ENCODE measurements around the gene PTPRQ.
"Not testable (repeated sequence)": the region's sequence is repeated elsewhere in the genome, so short reads cannot be mapped to it uniquely, and the experiment has no call there.

The PTPRQ gene

GRCh38 chr12:80477521-80478145 lies 33.6 kb downstream of the PTPRQ start:
- not testable (repeated sequence) for DNase-seq

- no peak for DNase-seq
Observed at GRCh38 chr12:80484746-80485145, 40.7 kb downstream of the PTPRQ start.

DNA sequence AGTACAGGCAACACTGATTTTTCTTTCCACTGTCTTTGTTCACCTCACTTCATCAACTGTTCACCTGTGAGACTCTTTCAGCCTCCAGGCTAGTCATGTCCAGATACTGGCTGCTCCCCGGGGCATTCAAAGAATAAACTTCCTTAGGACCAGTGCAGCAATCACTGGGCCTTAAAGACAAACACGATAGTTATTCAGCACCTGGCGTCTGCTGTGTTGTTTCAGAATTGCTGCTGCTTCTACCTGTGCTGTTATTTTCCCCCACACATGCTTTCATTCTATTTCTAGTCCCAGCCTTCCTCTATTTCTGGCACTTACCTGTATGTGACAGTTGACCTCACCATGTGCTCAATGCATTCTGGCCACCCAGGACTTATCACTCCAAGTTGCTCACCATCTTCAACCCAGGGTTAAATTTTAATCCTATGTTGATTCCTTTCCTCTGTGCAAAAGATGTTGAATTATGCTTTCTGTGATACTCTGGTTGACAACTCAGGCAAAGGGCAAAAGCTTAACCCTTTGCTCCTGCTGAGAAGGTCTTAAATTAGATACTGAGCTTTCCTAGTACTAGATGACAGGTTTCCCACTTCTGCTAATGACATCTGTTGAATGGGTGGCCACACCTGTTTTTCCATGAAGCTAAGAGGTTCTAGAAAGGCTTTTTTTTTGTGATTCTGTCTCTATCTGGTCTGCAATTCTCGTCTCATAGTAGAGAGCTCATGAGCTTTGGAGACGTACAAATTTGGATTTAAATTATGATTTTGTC lies 41.4 kb downstream of the PTPRQ start:
- DNase-seq: no peak

- no peak for DNase-seq
Observed at GRCh38 chr12:80490329-80490728, 46.3 kb downstream of the PTPRQ start.

DNA sequence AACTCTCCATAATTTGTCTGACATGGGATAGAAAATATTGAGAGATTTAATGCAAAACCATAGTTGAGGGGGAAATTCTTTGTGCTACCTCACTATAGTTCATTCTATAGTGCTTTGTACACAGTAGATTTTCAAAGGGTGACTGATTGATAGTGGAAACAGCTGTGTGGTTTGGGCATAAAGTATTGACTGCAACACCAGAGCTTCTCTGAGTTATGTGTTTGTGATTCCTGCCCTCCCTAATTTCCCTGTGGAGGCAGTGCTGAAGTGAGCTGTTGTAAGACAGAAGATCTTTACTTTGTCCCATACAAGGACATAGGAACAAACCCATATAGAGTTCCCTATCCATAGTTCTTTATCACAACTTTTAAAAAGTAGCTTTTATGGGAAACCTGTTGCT lies 47.1 kb downstream of the PTPRQ start:
- DNase-seq: no peak

DNA sequence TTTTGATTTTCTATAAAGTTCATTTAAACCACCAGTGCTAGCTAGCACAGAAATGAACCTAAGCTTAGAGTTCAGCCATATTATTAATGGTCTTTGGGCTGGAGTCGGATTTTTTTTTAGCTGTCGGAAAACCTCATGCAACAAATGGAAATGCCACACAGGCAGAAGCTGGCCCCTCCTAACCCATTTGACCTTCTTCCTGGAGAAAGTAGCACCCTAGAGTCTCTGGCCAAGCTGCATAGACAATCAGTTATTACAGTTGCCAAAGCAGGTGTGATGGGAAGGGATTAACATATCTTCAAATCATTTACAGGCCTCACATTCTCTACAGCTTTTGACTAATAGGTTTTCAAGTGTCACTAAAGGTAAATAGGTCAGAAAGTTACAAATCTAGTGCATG lies 49.4 kb downstream of the PTPRQ start:
- no peak for DNase-seq

GRCh38 chr12:80494836-80495235 lies 50.8 kb downstream of the PTPRQ start:
- no peak for DNase-seq

- DNase-seq: no peak
Observed at GRCh38 chr12:80498059-80498728, 54.2 kb downstream of the PTPRQ start.

DNA sequence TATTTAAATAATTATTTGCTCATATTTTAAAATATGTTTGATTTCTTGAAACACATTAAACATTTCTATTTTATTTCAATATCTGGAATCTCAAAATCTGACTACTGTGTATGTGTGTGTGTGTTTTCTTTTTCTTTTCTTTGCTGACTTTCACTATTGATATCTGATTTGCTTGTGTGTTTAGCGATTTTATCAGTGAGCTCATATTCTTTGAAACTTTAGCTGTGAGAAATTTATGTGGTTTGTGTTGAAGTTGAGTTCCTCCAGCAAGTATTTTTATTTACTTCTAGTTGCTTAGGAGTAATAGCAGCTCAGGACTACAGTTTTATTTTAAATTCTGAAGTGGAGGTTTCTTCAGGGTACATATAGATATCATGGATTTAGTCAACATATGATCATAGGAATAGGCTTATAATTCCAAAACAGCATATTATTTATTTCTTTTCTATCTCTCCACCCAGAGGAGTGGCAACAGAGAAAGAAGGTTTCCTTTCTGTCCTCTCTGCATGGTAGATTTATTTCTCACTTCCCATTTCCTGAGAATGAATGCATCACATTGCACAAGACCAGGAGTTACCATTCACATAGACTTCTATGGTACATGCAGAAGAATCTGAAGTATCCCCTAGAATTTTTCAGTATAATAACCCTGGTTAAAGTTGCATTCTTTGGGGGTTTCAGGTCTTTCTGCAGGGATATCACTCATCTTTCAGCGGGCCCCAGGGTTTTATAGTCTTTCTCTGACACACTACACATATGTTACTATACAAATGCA lies 60.5 kb downstream of the PTPRQ start:
- DNase-seq: no peak

GRCh38 chr12:80509781-80510556 lies 65.9 kb downstream of the PTPRQ start:
- no peak for DNase-seq

GRCh38 chr12:80512781-80513180 lies 68.7 kb downstream of the PTPRQ start:
- DNase-seq: no peak

GRCh38 chr12:80513211-80513610 lies 69.2 kb downstream of the PTPRQ start:
- DNase-seq: no peak

DNA sequence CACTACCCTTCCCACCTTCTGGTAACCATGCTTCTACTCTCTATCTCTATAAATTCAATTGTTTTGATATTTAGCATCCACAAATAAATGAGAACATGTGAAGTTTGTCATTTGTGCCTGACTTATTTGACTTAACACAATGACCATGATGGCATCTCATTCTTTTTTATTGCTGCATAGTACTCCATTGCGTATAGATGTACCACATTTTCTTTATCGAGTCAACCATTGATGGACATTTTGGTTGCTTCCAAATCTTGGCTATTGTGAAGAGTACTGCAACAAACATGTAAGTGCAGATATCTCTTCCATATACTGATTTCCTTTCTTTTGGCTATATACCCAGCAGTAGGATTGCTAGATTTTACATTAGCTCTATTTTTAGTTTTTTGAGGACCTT lies 73.6 kb downstream of the PTPRQ start:
- no peak for DNase-seq

GRCh38 chr12:80531646-80532045 lies 87.6 kb downstream of the PTPRQ start:
- DNase-seq: no peak

- DNase-seq: no peak
Observed at GRCh38 chr12:80539029-80539428, 95.0 kb downstream of the PTPRQ start.

DNA sequence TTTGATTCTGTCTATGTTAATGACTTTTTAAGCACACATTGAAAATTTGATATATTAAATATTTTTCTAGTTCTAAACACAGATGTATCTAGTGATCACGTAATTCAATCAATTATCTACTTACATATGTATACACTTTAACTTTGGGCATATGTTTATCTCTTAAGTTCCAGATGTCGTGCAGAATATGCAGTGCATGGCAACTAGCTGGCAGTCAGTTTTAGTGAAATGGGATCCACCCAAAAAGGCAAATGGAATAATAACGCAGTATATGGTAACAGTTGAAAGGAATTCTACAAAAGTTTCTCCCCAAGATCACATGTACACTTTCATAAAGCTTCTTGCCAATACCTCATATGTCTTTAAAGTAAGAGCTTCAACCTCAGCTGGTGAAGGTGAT lies 105.3 kb downstream of the PTPRQ start:
- no peak for DNase-seq

- DNase-seq: no peak
Observed at GRCh38 chr12:80551897-80552296, 107.9 kb downstream of the PTPRQ start.

DNA sequence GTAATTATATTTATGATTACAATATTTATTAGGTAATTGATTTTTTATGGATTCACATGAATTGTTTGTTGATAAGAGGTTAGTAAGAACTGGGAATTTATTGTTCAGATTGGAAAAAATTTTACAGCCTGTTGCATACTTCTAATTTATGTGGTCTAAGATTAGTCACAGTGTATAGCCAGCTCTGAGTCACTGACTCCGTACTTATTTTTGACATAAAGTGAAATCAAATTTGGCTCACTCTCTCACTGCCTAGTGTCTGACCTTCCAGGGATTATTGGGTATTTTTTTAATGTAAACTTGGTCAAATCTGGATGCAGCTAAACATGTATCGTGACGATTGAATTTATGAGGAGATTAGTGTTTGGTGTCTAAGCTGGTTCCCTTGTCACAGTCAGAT lies 109.3 kb downstream of the PTPRQ start:
- no peak for DNase-seq

GRCh38 chr12:80556566-80556965 lies 112.5 kb downstream of the PTPRQ start:
- DNase-seq: no peak

DNA sequence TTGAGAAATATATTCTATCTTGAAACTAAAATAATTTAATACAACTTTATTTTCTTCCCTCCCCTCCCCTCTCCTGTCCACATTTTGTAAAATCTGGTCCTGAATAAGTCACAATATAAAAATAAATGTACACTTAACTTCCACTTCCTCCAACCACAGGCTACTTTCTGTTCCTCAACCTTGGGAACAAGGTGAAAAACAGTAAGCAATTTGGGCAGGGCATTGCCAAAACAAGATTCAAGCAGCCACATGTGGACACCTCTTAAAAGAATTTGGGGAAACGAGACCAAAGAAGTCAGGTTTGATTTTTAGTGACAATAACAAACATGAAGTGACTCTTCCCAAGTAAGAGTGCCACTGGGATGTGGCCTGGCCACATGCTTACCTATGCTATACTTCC lies 115.7 kb downstream of the PTPRQ start:
- DNase-seq: no peak

DNA sequence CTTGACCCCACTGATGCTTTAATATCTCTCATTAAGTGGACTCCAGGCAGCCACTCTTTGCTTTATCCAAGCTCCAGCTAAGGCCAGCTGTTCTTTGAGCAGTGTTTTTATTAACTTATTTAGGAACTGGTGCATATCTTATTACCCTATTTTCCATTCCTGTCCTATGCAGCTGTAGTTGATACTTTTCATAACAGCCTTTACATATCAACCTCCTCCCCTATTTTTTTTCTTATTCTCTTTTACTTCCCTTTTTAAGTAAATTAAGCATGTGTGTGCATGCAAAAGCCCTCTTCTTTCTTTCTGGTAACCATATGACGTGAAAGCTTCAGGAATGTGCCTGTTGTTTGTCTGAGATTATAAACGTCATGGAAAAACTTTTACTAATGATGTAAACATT lies 121.2 kb downstream of the PTPRQ start:
- DNase-seq: no peak

- DNase-seq: no peak
Observed at GRCh38 chr12:80567401-80567800, 123.4 kb downstream of the PTPRQ start.

Measured in CD4-positive, alpha-beta T cell treated with Interleukin-17A for 4 hours (primary cell).